Measurements from ENCODE around the gene GLS2. TPM values are rescaled to one million over a fixed set of nuclear protein-coding genes. Genes with fewer than 3 reads are reported as not detected.

The GLS2 gene
- total and polyA plus RNA-seq, 9 of the 15 experiments (the other 6 are each of a cell fraction or from before 2014, with no cell fraction given) = 0.11 TPM; not detected in 8

DNA sequence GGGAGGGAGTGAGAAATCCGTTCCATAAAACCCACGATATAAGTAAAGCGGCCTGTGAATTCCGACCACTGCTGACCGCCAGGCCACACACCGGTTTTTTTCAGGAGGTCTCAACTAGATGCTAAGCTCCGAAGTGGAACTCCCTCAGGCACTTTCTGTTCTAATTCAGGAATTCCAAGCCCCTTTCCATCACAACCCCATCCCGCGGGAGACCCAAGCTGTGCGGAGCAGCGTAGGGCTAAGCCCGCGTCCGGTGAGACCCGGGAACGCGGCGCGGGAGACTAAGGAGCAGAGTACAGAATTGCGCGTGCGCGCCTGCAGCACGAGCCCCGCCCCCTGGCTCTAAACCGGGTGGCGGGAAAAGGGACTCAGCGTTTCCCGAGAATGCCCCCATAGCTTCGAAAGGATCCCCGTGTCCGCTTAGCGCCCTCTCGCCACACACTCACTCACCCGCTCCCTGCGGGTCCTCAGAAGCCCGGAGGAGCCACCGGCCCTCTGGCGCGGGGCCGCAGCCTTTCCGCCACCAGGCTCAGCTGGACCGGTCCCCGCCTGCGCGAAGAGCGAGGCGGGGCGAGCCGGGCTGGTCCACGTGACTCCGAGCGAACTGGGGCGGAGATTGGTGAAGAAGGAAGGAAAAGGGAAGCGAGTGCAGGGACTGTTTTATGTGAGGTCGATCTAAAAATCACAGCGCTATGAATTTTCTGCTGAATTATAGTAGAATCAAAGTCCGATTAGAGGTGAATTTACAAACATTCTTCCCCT, 38.9 kb downstream of the GLS2 start, which contains the start of gene TIMELESS (continued):
- TF ChIP-seq CBX3 (IDR thresholded peaks at IDR 0.05; ENCODE audit: borderline replicate concordance in 1 of 2, low read length in 2 of 2) = no peak
- no peak for TF ChIP-seq U2AF1 (optimal IDR thresholded peaks at IDR 0.05; ENCODE audit: low read depth, low read length)
- TF ChIP-seq NR1H2 (CRISPR knock-in tag; IDR thresholded peaks at IDR 0.05) = no peak
- TF ChIP-seq HDAC3 (IDR thresholded peaks at IDR 0.05; ENCODE audit: borderline replicate concordance, partially characterized antibody) = no peak
- TF ChIP-seq, protein P1, sequence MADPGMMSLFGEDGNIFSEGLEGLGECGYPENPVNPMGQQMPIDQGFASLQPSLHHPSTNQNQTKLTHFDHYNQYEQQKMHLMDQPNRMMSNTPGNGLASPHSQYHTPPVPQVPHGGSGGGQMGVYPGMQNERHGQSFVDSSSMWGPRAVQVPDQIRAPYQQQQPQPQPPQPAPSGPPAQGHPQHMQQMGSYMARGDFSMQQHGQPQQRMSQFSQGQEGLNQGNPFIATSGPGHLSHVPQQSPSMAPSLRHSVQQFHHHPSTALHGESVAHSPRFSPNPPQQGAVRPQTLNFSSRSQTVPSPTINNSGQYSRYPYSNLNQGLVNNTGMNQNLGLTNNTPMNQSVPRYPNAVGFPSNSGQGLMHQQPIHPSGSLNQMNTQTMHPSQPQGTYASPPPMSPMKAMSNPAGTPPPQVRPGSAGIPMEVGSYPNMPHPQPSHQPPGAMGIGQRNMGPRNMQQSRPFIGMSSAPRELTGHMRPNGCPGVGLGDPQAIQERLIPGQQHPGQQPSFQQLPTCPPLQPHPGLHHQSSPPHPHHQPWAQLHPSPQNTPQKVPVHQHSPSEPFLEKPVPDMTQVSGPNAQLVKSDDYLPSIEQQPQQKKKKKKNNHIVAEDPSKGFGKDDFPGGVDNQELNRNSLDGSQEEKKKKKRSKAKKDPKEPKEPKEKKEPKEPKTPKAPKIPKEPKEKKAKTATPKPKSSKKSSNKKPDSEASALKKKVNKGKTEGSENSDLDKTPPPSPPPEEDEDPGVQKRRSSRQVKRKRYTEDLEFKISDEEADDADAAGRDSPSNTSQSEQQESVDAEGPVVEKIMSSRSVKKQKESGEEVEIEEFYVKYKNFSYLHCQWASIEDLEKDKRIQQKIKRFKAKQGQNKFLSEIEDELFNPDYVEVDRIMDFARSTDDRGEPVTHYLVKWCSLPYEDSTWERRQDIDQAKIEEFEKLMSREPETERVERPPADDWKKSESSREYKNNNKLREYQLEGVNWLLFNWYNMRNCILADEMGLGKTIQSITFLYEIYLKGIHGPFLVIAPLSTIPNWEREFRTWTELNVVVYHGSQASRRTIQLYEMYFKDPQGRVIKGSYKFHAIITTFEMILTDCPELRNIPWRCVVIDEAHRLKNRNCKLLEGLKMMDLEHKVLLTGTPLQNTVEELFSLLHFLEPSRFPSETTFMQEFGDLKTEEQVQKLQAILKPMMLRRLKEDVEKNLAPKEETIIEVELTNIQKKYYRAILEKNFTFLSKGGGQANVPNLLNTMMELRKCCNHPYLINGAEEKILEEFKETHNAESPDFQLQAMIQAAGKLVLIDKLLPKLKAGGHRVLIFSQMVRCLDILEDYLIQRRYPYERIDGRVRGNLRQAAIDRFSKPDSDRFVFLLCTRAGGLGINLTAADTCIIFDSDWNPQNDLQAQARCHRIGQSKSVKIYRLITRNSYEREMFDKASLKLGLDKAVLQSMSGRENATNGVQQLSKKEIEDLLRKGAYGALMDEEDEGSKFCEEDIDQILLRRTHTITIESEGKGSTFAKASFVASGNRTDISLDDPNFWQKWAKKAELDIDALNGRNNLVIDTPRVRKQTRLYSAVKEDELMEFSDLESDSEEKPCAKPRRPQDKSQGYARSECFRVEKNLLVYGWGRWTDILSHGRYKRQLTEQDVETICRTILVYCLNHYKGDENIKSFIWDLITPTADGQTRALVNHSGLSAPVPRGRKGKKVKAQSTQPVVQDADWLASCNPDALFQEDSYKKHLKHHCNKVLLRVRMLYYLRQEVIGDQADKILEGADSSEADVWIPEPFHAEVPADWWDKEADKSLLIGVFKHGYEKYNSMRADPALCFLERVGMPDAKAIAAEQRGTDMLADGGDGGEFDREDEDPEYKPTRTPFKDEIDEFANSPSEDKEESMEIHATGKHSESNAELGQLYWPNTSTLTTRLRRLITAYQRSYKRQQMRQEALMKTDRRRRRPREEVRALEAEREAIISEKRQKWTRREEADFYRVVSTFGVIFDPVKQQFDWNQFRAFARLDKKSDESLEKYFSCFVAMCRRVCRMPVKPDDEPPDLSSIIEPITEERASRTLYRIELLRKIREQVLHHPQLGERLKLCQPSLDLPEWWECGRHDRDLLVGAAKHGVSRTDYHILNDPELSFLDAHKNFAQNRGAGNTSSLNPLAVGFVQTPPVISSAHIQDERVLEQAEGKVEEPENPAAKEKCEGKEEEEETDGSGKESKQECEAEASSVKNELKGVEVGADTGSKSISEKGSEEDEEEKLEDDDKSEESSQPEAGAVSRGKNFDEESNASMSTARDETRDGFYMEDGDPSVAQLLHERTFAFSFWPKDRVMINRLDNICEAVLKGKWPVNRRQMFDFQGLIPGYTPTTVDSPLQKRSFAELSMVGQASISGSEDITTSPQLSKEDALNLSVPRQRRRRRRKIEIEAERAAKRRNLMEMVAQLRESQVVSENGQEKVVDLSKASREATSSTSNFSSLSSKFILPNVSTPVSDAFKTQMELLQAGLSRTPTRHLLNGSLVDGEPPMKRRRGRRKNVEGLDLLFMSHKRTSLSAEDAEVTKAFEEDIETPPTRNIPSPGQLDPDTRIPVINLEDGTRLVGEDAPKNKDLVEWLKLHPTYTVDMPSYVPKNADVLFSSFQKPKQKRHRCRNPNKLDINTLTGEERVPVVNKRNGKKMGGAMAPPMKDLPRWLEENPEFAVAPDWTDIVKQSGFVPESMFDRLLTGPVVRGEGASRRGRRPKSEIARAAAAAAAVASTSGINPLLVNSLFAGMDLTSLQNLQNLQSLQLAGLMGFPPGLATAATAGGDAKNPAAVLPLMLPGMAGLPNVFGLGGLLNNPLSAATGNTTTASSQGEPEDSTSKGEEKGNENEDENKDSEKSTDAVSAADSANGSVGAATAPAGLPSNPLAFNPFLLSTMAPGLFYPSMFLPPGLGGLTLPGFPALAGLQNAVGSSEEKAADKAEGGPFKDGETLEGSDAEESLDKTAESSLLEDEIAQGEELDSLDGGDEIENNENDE (IDR thresholded peaks at IDR 0.05; ENCODE audit: low read depth, low read length) = no peak
- TF ChIP-seq GTF2F1 (IDR thresholded peaks at IDR 0.05; ENCODE audit: low read depth, low read length) = peak; percentile 35; the same call in 1 of the 2 replicates
- peak in 1 of 2 experiments; percentile 4; a peak in 1 of 4 replicates for TF ChIP-seq RCOR1 (IDR thresholded peaks at IDR 0.05; ENCODE audit: borderline replicate concordance in 1 of 2, low read depth in 2 of 2, low read length in 2 of 2)
- TF ChIP-seq ESRRA (IDR thresholded peaks at IDR 0.05; ENCODE audit: borderline replicate concordance, low read depth) = no peak
- peak; percentile 98 for TF ChIP-seq E2F3 (CRISPR knock-in tag; IDR thresholded peaks at IDR 0.05)
- no peak for TF ChIP-seq U2AF2 (optimal IDR thresholded peaks at IDR 0.05; ENCODE audit: low read depth, low read length)
- TF ChIP-seq HNRNPH1 (optimal IDR thresholded peaks at IDR 0.05; ENCODE audit: low read depth, low read length) = no peak
- no peak for TF ChIP-seq TFAM (CRISPR knock-in tag; conservative IDR thresholded peaks at IDR 0.05)
- TF ChIP-seq XRCC4 (IDR thresholded peaks at IDR 0.05; ENCODE audit: extremely low read depth, insufficient read depth, insufficient read length) = no peak
- TF ChIP-seq, protein P2, sequence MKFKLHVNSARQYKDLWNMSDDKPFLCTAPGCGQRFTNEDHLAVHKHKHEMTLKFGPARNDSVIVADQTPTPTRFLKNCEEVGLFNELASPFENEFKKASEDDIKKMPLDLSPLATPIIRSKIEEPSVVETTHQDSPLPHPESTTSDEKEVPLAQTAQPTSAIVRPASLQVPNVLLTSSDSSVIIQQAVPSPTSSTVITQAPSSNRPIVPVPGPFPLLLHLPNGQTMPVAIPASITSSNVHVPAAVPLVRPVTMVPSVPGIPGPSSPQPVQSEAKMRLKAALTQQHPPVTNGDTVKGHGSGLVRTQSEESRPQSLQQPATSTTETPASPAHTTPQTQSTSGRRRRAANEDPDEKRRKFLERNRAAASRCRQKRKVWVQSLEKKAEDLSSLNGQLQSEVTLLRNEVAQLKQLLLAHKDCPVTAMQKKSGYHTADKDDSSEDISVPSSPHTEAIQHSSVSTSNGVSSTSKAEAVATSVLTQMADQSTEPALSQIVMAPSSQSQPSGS (CRISPR knock-in tag; IDR thresholded peaks at IDR 0.05) = no peak
- 0 out of 2 replicates have a peak, but pooled peaks have one; percentile 72 for TF ChIP-seq ZBED1 (IDR thresholded peaks at IDR 0.05)

Measured in K562 (cell line).